Measurements from ENCODE around the gene SH3RF3.
"Not testable (repeated sequence)": the region's sequence is repeated elsewhere in the genome, so short reads cannot be mapped to it uniquely, and the experiment has no call there.

SH3RF3 gene

GRCh38 chr2:109108740-109109139, 20.3 kb upstream of the SH3RF3 start:
- no peaks in the 10 kb centered on the region for H4K20me1 ChIP-seq
- no peak overlapping the region for H3K9ac ChIP-seq
- H3K9me3 ChIP-seq (replicated peaks in 1 of 11): no peaks in the 10 kb centered on the region; a peak in 1 of 22 replicates
- no peak for TF ChIP-seq Cebpa-rat (IDR thresholded peaks at IDR 0.05)
- H3K27ac ChIP-seq: no peak overlapping the region
- H3K36me3 ChIP-seq: no peaks in the 10 kb centered on the region
- H3K4me3 ChIP-seq: no peak overlapping the region
- no peak overlapping the region for H3K4me2 ChIP-seq
- no peaks in the 10 kb centered on the region for H3K27me3 ChIP-seq
- no peaks in the 10 kb centered on the region for H3K4me1 ChIP-seq

DNA sequence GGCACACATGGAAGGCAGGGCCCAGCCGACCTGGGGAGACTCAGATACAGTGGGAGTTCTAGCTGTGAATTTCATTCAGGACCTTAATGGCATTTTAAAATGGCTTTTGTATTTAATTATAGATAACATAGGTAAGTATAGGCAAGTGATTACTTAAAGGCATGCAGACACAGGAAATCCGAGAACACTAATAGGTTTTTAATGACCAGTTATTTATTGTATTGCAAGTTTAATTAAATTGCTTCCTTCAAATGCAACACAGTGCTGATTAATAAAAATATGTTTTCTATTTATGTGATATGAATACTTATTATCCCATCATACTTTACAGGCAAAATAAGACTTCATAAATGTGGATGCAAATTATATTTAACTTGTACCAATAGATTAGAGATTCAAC, 19.7 kb upstream of the SH3RF3 start:
- TF ChIP-seq Cebpa-rat (IDR thresholded peaks at IDR 0.05): no peak

DNA sequence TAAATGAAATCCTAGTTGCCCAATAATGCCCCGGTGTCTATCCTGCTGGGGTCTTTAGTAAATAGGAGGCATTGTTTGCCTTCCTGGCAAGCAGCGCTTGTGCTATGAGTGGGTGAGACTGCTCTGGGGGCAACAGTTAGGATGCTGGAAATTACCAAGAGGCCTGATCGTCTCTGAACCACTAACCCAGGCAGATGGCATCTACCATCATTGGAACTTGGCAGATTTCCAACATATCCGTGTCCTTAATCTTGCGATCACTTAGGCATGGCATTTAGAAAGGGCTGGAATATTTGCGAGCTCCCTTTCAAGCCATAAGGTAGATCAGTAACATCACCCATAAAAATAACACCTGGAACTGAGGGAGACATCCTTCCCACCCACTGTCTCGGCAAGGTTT, 18.8 kb upstream of the SH3RF3 start:
- Histone ChIP-seq H3K4me2 (no peak overlapping the region), H4K20me1 (no peaks in the 10 kb centered on the region), H3K27ac (no peak overlapping the region), H3K27me3 (no peaks in the 10 kb centered on the region), H3K36me3 (no peaks in the 10 kb centered on the region), H3K9ac (no peak overlapping the region), H3K9me3 (replicated peaks in 1 of 11) (no peaks in the 10 kb centered on the region; a peak in 1 of 22 replicates), H3K4me3 (no peak overlapping the region), H3K4me1 (no peaks in the 10 kb centered on the region)
- no peak for TF ChIP-seq Cebpa-rat (IDR thresholded peaks at IDR 0.05)

More for the DNA sequence above, 19.7 kb upstream of the SH3RF3 start:
- Histone ChIP-seq H3K4me3 (no peak overlapping the region), H4K20me1 (no peaks in the 10 kb centered on the region), H3K4me2 (no peak overlapping the region), H3K27me3 (no peaks in the 10 kb centered on the region), H3K4me1 (no peaks in the 10 kb centered on the region), H3K9ac (no peak overlapping the region), H3K36me3 (no peaks in the 10 kb centered on the region), H3K27ac (no peak overlapping the region), H3K9me3 (replicated peaks in 1 of 11) (no peaks in the 10 kb centered on the region; a peak in 1 of 22 replicates)

- not testable (repeated sequence) for H3K9ac ChIP-seq, H3K4me1 ChIP-seq, H3K4me3 ChIP-seq, H3K27me3 ChIP-seq, H4K20me1 ChIP-seq, H3K36me3 ChIP-seq, H3K4me2 ChIP-seq, H3K27ac ChIP-seq
- peaks cover 0 to 16% (median 10%) of the 10 kb centered on the region in 11 experiments; a peak in 9 of 22 replicates for H3K9me3 ChIP-seq (replicated peaks in 1 of 11)
These were observed 11.8 kb upstream of the SH3RF3 start for GRCh38 chr2:109117181-109117580.

GRCh38 chr2:109117780-109118179, 11.2 kb upstream of the SH3RF3 start:
- no peaks in the 10 kb centered on the region for H3K36me3 ChIP-seq
- no peaks in the 10 kb centered on the region for H4K20me1 ChIP-seq
- TF ChIP-seq Cebpa-rat (IDR thresholded peaks at IDR 0.05): no peak
- H3K4me3 ChIP-seq: no peak overlapping the region
- no peaks in the 10 kb centered on the region for H3K27me3 ChIP-seq
- no peak overlapping the region for H3K4me2 ChIP-seq
- H3K4me1 ChIP-seq: peaks cover 0 to 5% (median under 1%) of the 10 kb centered on the region in 10 experiments; a peak in 3 of 20 replicates
- H3K9me3 ChIP-seq (replicated peaks in 1 of 11): peaks cover 0 to 16% (median 10%) of the 10 kb centered on the region in 11 experiments; a peak in 9 of 22 replicates
- no peak overlapping the region for H3K9ac ChIP-seq
- no peak overlapping the region for H3K27ac ChIP-seq

DNA sequence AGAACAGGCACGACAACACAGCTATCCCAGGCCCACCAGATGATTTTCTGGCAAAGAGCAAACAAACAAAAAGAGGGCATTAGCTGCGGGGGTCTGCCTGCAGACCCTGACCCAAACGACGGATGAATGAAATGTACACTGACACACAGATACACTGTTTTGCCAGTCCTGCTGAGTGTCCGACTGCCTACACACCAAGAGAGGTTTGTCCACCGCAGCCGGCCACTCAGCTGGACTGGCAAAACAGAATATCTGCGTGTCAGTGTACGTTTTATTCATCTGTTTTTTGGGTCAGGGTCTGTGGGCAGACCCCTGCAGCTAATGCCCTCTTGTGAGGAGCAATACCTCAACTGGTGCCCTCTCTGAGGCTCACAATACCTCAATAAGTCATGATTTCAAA, 10.7 kb upstream of the SH3RF3 start:
- Histone ChIP-seq H3K4me1 (peaks cover 0 to 9% (median 5%) of the 10 kb centered on the region in 10 experiments; a peak in 13 of 20 replicates), H3K27ac (no peak overlapping the region), H4K20me1 (no peaks in the 10 kb centered on the region), H3K4me3 (no peak overlapping the region), H3K9ac (no peak overlapping the region), H3K27me3 (no peaks in the 10 kb centered on the region), H3K4me2 (no peak overlapping the region), H3K9me3 (replicated peaks in 1 of 11) (peaks cover 0 to 16% (median 10%) of the 10 kb centered on the region in 11 experiments; a peak in 9 of 22 replicates), H3K36me3 (no peaks in the 10 kb centered on the region)
- no peak for TF ChIP-seq Cebpa-rat (IDR thresholded peaks at IDR 0.05)

GRCh38 chr2:109120166-109120565, 8.8 kb upstream of the SH3RF3 start:
- Histone ChIP-seq H3K27ac (no peak overlapping the region), H3K4me3 (no peak overlapping the region), H3K4me1 (peaks cover 4 to 24% (median 16%) of the 10 kb centered on the region in 10 experiments; a peak in 18 of 20 replicates), H4K20me1 (no peaks in the 10 kb centered on the region; a peak in 1 of 22 replicates), H3K9ac (no peak overlapping the region), H3K9me3 (replicated peaks in 1 of 11) (peaks cover 0 to 16% (median 10%) of the 10 kb centered on the region in 11 experiments; a peak in 9 of 22 replicates), H3K4me2 (no peak overlapping the region), H3K36me3 (no peaks in the 10 kb centered on the region), H3K27me3 (no peaks in the 10 kb centered on the region)
- no peak for TF ChIP-seq Cebpa-rat (IDR thresholded peaks at IDR 0.05)

DNA sequence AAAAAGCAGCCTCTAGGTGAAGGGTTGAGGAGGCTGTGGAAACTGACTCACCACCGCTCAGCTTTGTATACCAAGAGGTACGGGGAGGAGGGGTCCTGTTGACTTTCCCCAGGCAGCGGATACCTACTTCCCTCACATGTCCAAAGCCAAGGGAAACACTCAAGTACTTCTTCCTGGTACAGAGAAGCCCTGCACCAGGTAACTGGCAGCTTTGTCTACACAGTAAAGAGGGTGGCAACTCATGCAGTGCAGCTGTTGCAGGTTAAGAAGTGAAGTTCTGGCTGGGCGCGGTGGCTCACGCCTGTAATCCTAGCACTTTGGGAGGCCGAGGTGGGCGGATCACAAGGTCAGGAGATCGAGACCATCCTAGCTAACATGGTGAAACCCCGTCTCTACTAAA, 8.3 kb upstream of the SH3RF3 start:
- not testable (repeated sequence) for H3K36me3 ChIP-seq, H3K27me3 ChIP-seq, H3K9ac ChIP-seq, H3K4me3 ChIP-seq, H3K4me2 ChIP-seq, H4K20me1 ChIP-seq, H3K27ac ChIP-seq
- Histone ChIP-seq H3K4me1 (peaks cover 9 to 29% (median 20%) of the 10 kb centered on the region in 10 experiments), H3K9me3 (replicated peaks in 1 of 11) (peaks cover 0 to 16% (median 10%) of the 10 kb centered on the region in 11 experiments; a peak in 9 of 22 replicates)

GRCh38 chr2:109123586-109124201, 5.3 kb upstream of the SH3RF3 start:
- no peaks in the 10 kb centered on the region for H3K27me3 ChIP-seq
- H3K9ac ChIP-seq: no peak overlapping the region
- no peak overlapping the region for H3K27ac ChIP-seq
- no peak for TF ChIP-seq Cebpa-rat (IDR thresholded peaks at IDR 0.05)
- H3K4me1 ChIP-seq: peaks cover 25 to 51% (median 41%) of the 10 kb centered on the region in 10 experiments
- H3K9me3 ChIP-seq (replicated peaks in 1 of 11): no peaks in the 10 kb centered on the region
- peaks cover 0 to 21% (median 0%) of the 10 kb centered on the region in 11 experiments; a peak in 10 of 22 replicates for H4K20me1 ChIP-seq
- H3K36me3 ChIP-seq: no peaks in the 10 kb centered on the region
- no peak overlapping the region for H3K4me3 ChIP-seq
- peak overlapping the region in 7 of 11 experiments; percentile 26 to 71 (median 55); a peak in 14 of 22 replicates for H3K4me2 ChIP-seq

All from BLaER1 treated with 17β-estradiol and CSF1 and Interleukin-3, amounts not matched to agents 10 nM and 100 nM (cell line).